Right kidney (tissue), 1 donor: ENCODE results near the gene ZBTB17.
A peak's percentile ranks its signal among the peaks of the same experiment; 100 is the strongest.

Experiments used
- DNase-seq: peaks from one replicate; pipeline ENCODE4 v3.0.0-alpha.2; 2016

The ZBTB17 gene

DNA sequence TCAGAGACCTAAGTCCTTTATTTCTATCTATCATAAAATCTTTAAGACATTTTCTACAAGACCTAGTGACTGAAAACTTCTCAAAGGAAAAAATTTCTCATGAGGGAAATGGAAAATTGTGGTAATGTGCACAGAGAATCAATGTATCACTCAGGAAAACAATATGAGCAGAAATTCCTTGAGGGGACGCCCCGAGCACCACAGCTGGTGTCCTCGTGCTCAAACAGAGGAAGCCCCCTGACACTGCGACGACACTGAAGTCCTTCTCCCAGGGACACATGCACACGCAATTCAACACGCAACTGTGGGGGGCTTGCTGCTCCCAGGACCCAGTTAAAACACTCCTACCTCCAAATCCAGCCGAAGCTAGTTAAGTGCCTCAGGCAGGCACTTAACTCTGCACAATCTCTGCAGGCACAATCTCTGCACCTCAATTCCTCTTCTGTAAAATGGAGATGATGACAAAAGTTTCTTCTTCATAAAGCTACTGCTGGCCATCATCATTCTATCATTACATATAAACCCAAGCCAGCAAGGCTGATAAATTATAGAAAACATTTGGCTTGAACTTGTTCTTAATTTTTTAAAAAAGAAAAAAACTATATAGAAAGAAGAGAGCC, 16.0 kb downstream of the ZBTB17 start:
- no peak for DNase-seq

DNA sequence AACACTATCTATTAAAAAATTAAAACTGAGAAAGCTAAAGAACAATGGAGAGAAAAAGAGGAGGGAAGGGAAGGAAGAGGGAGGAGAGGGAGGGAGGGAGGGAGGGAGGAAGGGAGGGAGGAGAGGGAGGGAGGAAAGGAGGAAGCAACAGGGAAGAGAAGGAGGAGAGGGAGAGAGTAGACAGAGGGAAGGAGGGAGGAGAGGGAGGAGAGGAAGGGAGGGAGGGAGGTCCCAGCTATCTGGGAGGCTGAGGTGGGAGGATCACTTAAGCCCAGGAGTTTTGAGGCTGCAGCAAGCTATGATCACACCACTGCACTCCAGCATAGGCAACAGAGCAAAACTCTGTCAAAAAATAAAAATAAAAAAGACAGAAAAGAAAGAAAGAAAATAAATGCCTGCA, 16.5 kb downstream of the ZBTB17 start:
- DNase-seq, result no peak

- DNase-seq, result no peak
These were observed 17.1 kb downstream of the ZBTB17 start for GRCh38 chr1:15958793-15959192.

- no peak for DNase-seq
These were observed 17.8 kb downstream of the ZBTB17 start for GRCh38 chr1:15958111-15958510.

DNA sequence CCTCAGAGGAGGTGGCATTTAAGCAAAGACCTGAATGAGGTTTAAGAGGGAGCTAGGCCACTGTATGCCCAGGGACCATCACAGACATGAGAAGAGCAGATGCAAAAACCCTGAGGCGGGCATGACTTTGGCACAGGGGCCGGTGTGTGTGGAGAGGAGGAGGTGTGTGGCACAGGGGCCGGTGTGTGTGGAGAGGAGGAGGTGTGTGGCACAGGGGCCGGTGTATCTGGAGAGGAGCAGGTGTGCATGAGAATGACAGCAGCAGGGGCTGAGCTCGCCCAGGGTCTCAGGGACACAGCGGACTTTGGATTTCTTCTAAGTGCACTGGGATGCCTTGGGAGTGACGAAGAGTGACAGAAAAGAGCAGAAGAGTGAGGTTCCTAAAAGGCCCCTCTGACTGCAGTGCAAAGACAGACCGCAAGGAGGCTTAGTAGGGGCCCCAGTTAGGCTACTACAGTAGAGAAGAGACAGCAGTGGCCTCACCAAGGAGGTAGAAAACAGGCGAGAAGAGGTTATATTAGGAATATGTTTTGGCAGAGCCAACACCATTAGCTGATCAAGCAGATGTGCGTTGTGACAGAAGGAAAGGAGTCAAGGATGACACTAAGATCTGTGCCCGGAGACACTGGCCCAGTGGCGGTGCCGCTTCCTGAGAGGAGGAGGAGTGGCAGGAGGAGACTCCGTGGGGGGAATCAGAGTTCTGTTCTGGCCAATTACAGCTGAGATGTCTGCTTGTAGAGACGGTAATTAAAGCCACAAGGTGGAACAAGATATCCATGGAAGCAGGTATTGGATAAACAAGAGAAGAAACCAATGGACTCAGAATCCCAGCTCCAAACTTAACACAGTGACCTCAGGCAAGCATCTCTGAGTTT, 18.4 kb downstream of the ZBTB17 start:
- peak; percentile 54 for DNase-seq

- no peak for DNase-seq
These were observed 19.8 kb downstream of the ZBTB17 start for GRCh38 chr1:15956150-15956549.

DNA sequence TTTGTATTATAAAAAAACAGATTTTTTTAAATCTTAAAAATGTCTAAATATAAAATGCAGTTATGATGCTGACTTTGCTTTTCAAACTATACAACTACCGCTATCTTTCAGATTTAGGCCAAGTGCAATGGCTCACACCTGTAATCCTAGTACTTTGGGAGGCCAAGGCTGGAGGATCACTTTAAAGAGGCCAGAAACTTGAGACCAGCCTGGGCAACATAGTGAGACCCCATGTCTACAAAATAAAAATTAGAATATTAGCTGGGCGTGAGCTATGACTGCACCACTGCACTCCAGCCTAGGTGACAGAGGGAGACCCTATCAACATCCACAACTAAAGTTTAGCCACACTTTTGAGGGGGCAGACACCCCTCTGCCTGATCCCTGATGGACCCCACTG, 20.3 kb downstream of the ZBTB17 start:
- DNase-seq, result no peak

- DNase-seq, result no peak
These were observed 21.6 kb downstream of the ZBTB17 start for GRCh38 chr1:15954316-15954715.

- no peak for DNase-seq
These were observed 22.1 kb downstream of the ZBTB17 start for GRCh38 chr1:15953791-15954241.

- DNase-seq, result no peak
These were observed 22.6 kb downstream of the ZBTB17 start for GRCh38 chr1:15953294-15953771.

DNA sequence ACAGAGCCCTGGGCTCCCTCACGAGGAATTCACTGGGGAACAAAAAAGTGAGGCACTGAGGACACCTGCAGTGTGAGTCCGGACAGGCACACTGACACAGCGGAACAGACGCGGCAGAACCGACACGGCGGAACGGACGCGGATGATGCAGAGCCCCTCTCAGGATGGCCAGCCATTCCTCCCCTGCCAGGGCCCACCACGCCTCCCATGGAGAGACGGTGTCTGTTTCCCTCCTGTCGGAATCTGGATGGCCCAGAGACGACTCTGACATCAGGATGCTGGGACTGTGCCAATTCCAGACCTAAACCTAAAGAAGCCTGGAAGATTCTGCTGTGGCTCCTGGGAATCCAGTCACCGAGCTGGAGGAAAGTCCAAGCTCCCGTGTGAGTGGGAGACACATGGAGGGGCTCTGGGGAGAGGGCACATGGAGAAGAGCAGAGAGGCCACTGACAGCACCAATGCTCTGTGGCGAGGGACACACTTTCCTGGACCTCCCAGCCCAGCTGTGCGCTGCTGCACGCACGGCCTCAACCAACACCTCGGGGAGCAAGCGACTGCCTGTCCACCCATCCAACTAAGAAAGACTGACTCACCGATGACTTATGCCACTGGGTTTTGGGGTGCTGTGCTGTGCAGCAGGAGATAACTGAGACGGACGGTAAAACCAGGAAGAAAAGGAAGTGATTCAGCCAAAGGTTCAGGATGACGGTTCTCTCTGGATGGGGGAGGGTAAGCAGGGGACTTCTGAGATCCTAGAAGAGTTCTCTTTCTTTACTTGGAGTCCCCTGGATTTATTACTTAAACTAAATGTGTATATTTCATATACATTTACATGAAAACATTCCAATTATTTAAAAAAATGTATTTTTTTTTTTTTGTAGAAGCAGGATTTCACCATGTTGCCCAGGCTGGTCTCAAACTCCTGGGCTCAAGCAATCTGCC, 23.3 kb downstream of the ZBTB17 start:
- no peak for DNase-seq

DNA sequence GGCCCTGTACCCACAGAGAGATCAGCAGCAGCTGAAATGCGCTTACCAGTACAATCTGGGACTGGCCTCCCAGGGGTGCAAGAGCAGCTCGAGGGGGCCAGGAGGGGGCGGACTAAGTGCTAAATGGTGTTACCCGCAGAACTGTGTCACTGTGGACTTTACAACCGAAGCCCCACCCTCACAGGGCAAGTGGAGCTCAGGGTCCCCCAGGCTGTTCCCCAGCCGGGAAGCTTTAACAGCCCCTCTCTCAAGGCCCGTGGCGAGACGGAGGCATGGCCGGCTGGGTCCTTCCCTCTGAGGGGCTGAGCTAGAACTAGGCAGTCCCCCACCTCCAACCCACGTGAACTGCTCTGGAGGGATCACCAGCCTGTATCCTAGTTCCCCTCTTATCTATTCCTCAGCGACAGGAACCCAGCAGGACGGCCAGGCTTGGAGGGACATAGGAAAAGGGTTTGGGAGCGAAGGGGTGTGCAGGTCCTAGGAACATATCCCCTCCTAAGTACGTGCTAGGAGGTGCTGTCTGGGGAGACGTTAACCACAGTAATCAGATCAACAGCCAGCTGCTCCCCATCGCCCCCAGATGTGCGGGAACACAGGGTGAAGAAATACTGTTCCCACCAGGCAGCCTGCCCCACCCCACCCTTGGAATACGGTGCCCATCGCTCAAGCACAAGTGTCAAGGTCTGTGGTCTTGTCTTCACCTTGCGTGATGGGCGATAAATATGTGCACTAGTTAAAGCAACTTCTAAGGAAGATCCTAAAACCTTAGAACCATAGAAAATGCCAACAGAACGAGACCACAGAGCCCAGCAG, 24.4 kb downstream of the ZBTB17 start:
- no peak for DNase-seq

GRCh38 chr1:15950763-15951295, 25.1 kb downstream of the ZBTB17 start:
- DNase-seq, result no peak

GRCh38 chr1:15950302-15950701, 25.6 kb downstream of the ZBTB17 start:
- DNase-seq, result no peak

DNA sequence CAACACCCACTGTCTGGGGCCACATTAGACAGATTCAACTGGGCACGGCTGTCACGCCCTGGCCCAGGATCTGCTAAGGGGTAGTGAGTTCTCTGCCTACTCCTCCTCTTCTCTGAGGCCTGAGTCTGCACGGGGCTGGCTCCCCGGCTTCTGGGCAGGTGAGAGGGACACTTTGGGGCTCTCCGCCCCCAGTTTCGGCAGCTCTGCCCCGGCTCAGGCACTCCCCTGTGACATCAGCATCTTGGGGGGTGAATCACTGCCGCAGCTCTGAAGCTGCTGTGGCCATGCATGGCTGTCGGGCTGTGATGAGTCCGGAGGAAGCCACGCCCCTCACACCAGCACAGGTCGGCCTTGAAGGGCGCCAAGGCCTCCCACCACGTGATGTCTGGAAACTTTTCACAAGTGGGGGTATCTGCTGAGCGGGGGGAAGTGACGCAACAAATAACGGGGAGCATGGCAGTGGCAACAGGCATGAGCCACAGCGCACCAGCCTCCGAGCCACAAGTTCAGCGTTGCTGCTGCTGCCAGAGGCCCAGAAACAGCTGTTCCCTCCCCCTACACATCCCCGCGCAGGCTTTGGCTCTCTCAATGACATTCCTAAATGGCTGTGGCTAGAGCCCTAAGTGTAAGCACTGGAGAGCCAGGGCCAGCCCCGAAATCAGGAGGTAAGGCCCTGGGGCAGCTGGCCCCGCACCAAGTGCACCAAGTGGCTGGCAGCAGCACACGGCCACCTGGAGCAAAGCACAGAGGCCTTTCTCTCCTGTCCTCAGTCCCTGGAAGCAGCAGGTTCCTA, 26.3 kb downstream of the ZBTB17 start:
- peak; percentile 70 for DNase-seq

GRCh38 chr1:15948595-15949452, 27.1 kb downstream of the ZBTB17 start:
- no peak for DNase-seq

DNA sequence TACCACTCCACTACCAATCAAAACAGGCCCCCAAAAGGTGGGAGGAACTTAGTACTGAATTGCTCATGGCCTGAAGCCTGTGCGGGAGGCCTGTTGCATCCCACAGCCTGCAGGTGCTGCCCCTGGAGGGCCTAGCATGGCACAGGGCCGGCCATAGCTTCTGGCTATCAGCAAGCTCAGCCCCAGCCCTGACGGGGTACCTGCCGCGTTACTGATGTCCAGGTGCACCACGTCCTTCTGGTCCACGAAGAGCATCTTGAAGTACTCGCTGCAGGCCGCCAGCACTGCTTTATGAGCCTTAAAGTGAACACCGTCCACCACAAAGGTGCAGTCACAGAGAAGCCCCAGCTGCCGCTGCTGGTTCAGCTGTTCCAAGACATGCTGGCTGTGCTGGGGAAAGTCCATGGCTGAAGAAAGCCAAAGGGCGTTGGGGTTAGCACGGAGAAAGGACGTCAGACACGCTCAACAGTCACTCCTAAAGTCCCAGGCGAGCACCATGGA, 27.8 kb downstream of the ZBTB17 start:
- DNase-seq, result no peak

DNA sequence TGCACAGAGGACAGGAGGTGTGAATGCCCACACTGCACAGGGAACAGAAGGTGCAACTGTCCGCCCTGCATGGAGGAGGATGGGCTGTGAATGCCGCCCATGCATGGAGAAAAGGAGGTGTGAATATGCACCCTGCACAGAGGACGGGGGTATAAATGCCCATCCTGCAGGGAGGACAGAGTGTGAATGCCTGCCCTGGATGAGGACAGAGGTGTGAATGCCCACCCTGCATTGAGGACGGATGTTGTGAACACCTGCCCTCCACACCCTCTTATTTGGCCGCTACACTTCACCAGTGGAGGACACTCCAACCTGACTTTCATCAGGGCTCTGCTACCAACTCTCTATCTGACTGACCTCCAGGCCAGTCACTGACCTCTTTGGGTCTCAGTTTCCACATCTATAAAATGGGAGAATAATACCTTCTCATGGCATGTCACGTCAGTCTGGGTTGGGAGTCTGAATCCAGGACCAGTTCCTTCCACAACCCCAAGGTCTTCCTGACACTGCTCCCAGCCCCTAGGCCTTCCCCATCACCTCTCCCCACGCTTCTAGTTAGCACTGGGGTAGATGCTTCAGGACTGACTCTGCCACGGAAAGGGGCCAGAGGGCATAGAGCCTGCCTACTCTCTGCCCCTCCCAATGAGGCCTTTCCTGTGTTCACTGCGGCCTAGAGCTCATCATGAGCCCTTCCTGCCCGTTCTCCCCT, 28.4 kb downstream of the ZBTB17 start:
- no peak for DNase-seq
